Measurements from ENCODE around the gene OLFM2.

GRCh38 chr19:9936326-9937000, at the start of gene OLFM2:
- no peak for TF ChIP-seq EZH2 (IDR thresholded peaks at IDR 0.05; ENCODE audit: insufficient read depth, poor library complexity, severe bottlenecking)
- no peak for TF ChIP-seq EZH2phosphoT487 (IDR thresholded peaks at IDR 0.05; ENCODE audit: insufficient read depth, low read depth)
